Stomach (tissue), 9 donors: Measurements from ENCODE around the gene SSR1. TPM values are rescaled to one million over a fixed set of nuclear protein-coding genes. Genes with fewer than 3 reads are reported as not detected.
A peak's percentile ranks its signal among the peaks of the same experiment; 100 is the strongest.
"Not testable (repeated sequence)": the region's sequence is repeated elsewhere in the genome, so short reads cannot be mapped to it uniquely, and the experiment has no call there.

Experiments used
- DNase-seq, 2 donors: peaks; one replicate each; pipeline versions ENCODE4 v3.0.0 to v3.0.0-alpha.2; 2013 to 2019
- H3K27ac ChIP-seq, 5 donors: fragments of 200-600 bp in 4 of 5; sonication (generic) in 4 of 5; one replicate each; pipeline ENCODE4 v1.5.1; 2013 to 2019; ENCODE audit warnings: mild to moderate bottlenecking in 1 of 5, moderate library complexity in 1 of 5
- H3K27me3 ChIP-seq, 3 donors: fragments of 200-600 bp; sonication (generic); one replicate each; pipeline ENCODE4 v1.5.1; 2017 to 2019; ENCODE audit warnings: mixed run types in 1 of 3
- H3K36me3 ChIP-seq, 4 donors: fragments of 200-600 bp; sonication (generic); 1 replicate in 3 of 4; 2 replicates in 1 of 4; pipeline ENCODE4 v1.5.1; 2016 to 2019
- H3K4me1 ChIP-seq, 4 donors: fragments of 200-600 bp; sonication (generic); one replicate each; pipeline ENCODE4 v1.5.1; 2016 to 2019
- H3K4me3 ChIP-seq, 4 donors: fragments of 200-600 bp; sonication (generic) in 3 of 4; one replicate each; pipeline ENCODE4 v1.5.1; 2016 to 2019; ENCODE audit warnings: mild to moderate bottlenecking in 1 of 4
- H3K9me3 ChIP-seq, 4 donors: fragments of 200-600 bp; sonication (generic); one replicate each; pipeline ENCODE4 v1.5.1; 2016 to 2019
- CTCF ChIP-seq, 7 experiments: fragments of 450-650 bp in 4 of 7; fragments of 200-600 bp in 3 of 7; sonication (generic) in 3 of 7; IDR thresholded peaks; one replicate each; pipeline ENCODE4 v1.5.1; 2016 to 2019; ENCODE audit warnings: antibody characterized with exemption in 7 of 7, control low read depth in 2 of 7, mild to moderate bottlenecking in 1 of 7
- EP300 ChIP-seq: sonication (generic); formaldehyde crosslinking; IDR thresholded peaks from one replicate; pipeline ENCODE4 v1.6.1; 2017; ENCODE audit warnings: antibody characterized with exemption
- POLR2A ChIP-seq, 4 donors: fragments of 450-650 bp; IDR thresholded peaks; one replicate each; pipeline ENCODE4 v1.6.1; 2016; ENCODE audit warnings: antibody characterized with exemption in 4 of 4, control low read depth in 2 of 4, mild to moderate bottlenecking in 1 of 4, moderate library complexity in 1 of 4
- POLR2AphosphoS5 ChIP-seq, 3 donors: sonication (generic); formaldehyde crosslinking; IDR thresholded peaks; one replicate each; pipeline ENCODE4 v1.6.1; 2016; ENCODE audit warnings: antibody characterized with exemption in 3 of 3
- WGBS, 5 donors: extraction: QIAGEN DNeasy Blood & Tissue Kit in 3 of 5; methylation state at CpG; one replicate each; pipeline versions ENCODE4 v1.1.5 to v1.1.7; 2013 to 2018; 5-methylcytosine and 5-hydroxymethylcytosine counted together
- intact Hi-C: fragments of 100-400 bp; cut with DNase I; formaldehyde crosslinking; loops from one replicate; pipeline ENCODE4 v1.15.1; 2023; ENCODE audit warnings: low total_unique reads
- polyA plus RNA-seq, 3 donors: library from polyadenylated mRNA; stranded (reverse); fragments of 200-250 nt; gene quantifications; one replicate each; pipeline ENCODE4 v1.2.3, GENCODE V29; 2013
- total RNA-seq, 5 donors: library from RNA; depleted of rRNA; stranded (reverse); fragments of >200 nt; gene quantifications; one replicate each; pipeline versions ENCODE4 v1.1.0 to v1.2.3, GENCODE V29; 2014 to 2016
- donor health status: healthy with polysubstance abuse.
- donor health status: Bipolar disorder and iron deficiency.
- donor health status: healthy.

Gene SSR1
- total and polyA plus RNA-seq, 8 donors: 11.6 to 62.4 (median 30.1) TPM

- intact Hi-C loops: no loop called here
- peaks cover 0 to 23% (median 0%) of the 10 kb centered on the region in 3 donors for H3K27me3 ChIP-seq
- no peaks in the 10 kb centered on the region for H3K4me1 ChIP-seq
- H3K36me3 ChIP-seq: no peaks in the 10 kb centered on the region
- DNase-seq: no peak
- WGBS, 5 donors: 85 to 94% (median 93%) methylated on average over 14 to 29 of the region's 29 CpGs
- H3K9me3 ChIP-seq: no peaks in the 10 kb centered on the region
- no peak overlapping the region for H3K4me3 ChIP-seq
- no peak overlapping the region for H3K27ac ChIP-seq
- TF ChIP-seq EP300: no peak
These were observed 30.8 kb upstream of the SSR1 start for GRCh38 chr6:7343546-7344475.

- no peaks in the 10 kb centered on the region for H3K4me1 ChIP-seq
- H3K27ac ChIP-seq: no peak overlapping the region
- DNase-seq: no peak
- 78 to 84% (median 83%) methylated on average over 8 to 9 of the region's 9 CpGs for WGBS, 5 donors
- no peak for TF ChIP-seq EP300
- TF ChIP-seq CTCF (IDR thresholded peaks at IDR 0.05): no peak
- TF ChIP-seq POLR2AphosphoS5 (IDR thresholded peaks at IDR 0.05): no peak
- TF ChIP-seq POLR2A (IDR thresholded peaks at IDR 0.05): no peak
- H3K27me3 ChIP-seq: peaks cover 0 to 14% (median 0%) of the 10 kb centered on the region in 3 donors
- H3K9me3 ChIP-seq: no peaks in the 10 kb centered on the region
- H3K36me3 ChIP-seq: no peaks in the 10 kb centered on the region
- intact Hi-C loops: no loop called here
- H3K4me3 ChIP-seq: no peak overlapping the region
These were observed 29.2 kb upstream of the SSR1 start for GRCh38 chr6:7341989-7342742.

- Histone ChIP-seq H3K4me3 (no peak overlapping the region), H3K27me3 (peaks cover 0 to 14% (median 0%) of the 10 kb centered on the region in 3 donors), H3K9me3 (no peaks in the 10 kb centered on the region), H3K36me3 (no peaks in the 10 kb centered on the region), H3K4me1 (no peaks in the 10 kb centered on the region), H3K27ac (no peak overlapping the region)
- intact Hi-C loops: no loop called here
- 88 to 97% (median 96%) methylated on average over 3 of the region's 3 CpGs for WGBS, 5 donors
- TF ChIP-seq POLR2AphosphoS5 (IDR thresholded peaks at IDR 0.05): no peak
- TF ChIP-seq EP300: no peak
- TF ChIP-seq CTCF (IDR thresholded peaks at IDR 0.05): no peak
- TF ChIP-seq POLR2A (IDR thresholded peaks at IDR 0.05): no peak
- no peak for DNase-seq
These were observed 28.3 kb upstream of the SSR1 start for GRCh38 chr6:7341271-7341670.

- H3K4me3 ChIP-seq, intact Hi-C loops, H3K9me3 ChIP-seq, H3K4me1 ChIP-seq, H3K27ac ChIP-seq, DNase-seq, H3K36me3 ChIP-seq: not testable (repeated sequence)
- peak in 2 of 7 experiments; percentile 16 to 17 for TF ChIP-seq CTCF (IDR thresholded peaks at IDR 0.05)
- 78 to 81% (median 81%) methylated on average over 12 to 14 of the region's 14 CpGs for whole genome bisulfite sequencing, 5 donors
- peaks cover 0 to 10% (median 0%) of the 10 kb centered on the region in 3 donors for H3K27me3 ChIP-seq
These were observed 26.2 kb upstream of the SSR1 start for GRCh38 chr6:7339007-7339732.
